Measurements from ENCODE around the gene PSAPL1. TPM values are rescaled to one million over a fixed set of nuclear protein-coding genes. Genes with fewer than 3 reads are reported as not detected.

The PSAPL1 gene
- total RNA-seq, 1 experiment from 2014 or later, result 0.05 TPM

DNA sequence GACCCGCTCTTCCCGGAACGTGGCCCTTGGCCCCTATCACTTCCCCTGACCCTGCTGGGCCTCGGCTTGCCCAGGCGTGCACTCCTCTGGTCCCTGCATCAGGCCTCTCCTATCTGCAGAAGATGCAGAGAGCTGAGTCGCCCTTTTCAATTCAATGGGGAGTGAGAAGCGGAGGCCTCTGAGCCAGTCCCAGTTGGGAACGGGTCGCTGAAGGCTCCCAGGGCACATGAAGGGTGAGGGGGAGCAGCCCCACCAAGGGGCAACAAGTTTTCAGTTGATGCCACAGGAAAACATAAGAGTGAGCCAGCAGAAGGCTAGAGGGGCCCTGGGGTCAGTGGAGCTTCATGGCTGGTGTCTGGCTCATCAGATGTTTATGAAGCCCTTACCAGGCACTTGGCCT lies 17.1 kb downstream of the PSAPL1 start:
- no TSS peak for BruUV-seq (replicated peaks)
- H3K4me2 ChIP-seq (ENCODE audit: low read length), result no peak overlapping the region
- intact Hi-C loops (cut with micrococcal nuclease), result no loop called here
- H3K4me1 ChIP-seq (ENCODE audit: control insufficient read depth in 1 of 2, insufficient read depth in 2 of 2, low read length in 2 of 2), result no peaks in the 10 kb centered on the region
- no peak overlapping the region for H3K9ac ChIP-seq (ENCODE audit: low read length)
- H3K4me3 ChIP-seq (replicated peaks in 1 of 2; ENCODE audit: low read depth in 1 of 2, low read length in 2 of 2), result no peak overlapping the region
- no peak for TF ChIP-seq SP1 (IDR thresholded peaks at IDR 0.05; ENCODE audit: low read depth)
- no peak for TF ChIP-seq EZH2phosphoT487 (IDR thresholded peaks at IDR 0.05; ENCODE audit: borderline replicate concordance)
- TF ChIP-seq ZFX (IDR thresholded peaks at IDR 0.05), result no peak
- TF ChIP-seq EZH2 (IDR thresholded peaks at IDR 0.05), result no peak
- no peak for TF ChIP-seq SIN3A (IDR thresholded peaks at IDR 0.05; ENCODE audit: low read depth)
- TF ChIP-seq CBX3 (IDR thresholded peaks at IDR 0.05; ENCODE audit: low read depth), result no peak
- ChIA-PET CTCF (no interaction called here), RAD21 (ENCODE audit: low non-redundant PET in 1 of 2, low total read pairs in 2 of 2, uncharacterized antibody in 2 of 2, unreplicated experiment in 2 of 2) (no interaction called here), POLR2A (no interaction called here)
- H2AFZ ChIP-seq (ENCODE audit: low read depth, low read length, poor library complexity, severe bottlenecking), result no peak overlapping the region
- no peaks in the 10 kb centered on the region; a peak in 1 of 4 replicates for H3K9me3 ChIP-seq (ENCODE audit: control insufficient read depth in 1 of 2, insufficient read depth in 1 of 2, low read depth in 1 of 2, low read length in 2 of 2)
- DNase-seq (ENCODE audit: low read depth, low spot score), result no peak
- no peaks in the 10 kb centered on the region for H3K9me2 ChIP-seq (ENCODE audit: insufficient read depth)
- H3K79me2 ChIP-seq (ENCODE audit: insufficient read depth, low read length), result no peaks in the 10 kb centered on the region
- H3K27ac ChIP-seq (ENCODE audit: low read depth, low read length), result no peak overlapping the region
- no peaks in the 10 kb centered on the region for H3K27me3 ChIP-seq (ENCODE audit: insufficient read depth, low read length)
- no peaks in the 10 kb centered on the region for H4K20me1 ChIP-seq (ENCODE audit: insufficient read depth)
- no peak for ATAC-seq
- H3K36me3 ChIP-seq (ENCODE audit: control insufficient read depth in 1 of 2, insufficient read depth in 2 of 2, low read length in 2 of 2), result no peaks in the 10 kb centered on the region

DNA sequence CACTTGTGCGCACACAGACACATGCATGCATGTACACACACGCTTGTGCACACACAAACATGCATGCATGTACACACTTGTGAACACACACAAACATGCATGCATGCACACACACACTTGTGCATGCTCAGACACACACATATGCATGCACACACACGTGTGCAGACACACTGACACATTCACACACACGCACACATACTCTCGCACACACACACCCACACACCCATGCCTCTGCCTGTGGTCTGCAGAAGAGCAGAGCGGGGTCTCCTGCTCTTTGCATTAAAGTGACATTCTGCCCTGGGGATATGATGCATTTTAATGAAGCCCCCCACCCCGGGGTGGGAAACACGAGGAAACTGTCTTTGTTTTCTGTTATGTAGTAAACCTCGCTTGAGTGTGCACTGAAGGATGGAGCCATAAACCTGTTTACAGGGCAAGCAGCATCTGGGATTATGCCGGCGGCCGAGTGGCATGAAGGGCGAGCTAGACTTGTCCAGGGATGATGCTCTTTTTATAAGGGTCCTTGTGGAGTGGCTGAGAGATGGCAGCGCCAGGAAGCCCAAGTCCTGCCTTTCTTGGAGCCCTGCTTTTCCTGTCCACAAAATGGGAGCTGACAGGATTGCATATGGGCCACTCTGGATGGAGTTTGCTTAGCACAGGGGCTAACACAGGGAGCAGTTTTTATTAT lies 17.8 kb downstream of the PSAPL1 start:
- ATAC-seq (no peak), DNase-seq (ENCODE audit: low read depth, low spot score) (no peak)
- H3K27me3 ChIP-seq (ENCODE audit: insufficient read depth, low read length), result no peaks in the 10 kb centered on the region
- no peaks in the 10 kb centered on the region for H4K20me1 ChIP-seq (ENCODE audit: insufficient read depth)
- H3K9me2 ChIP-seq (ENCODE audit: insufficient read depth), result no peaks in the 10 kb centered on the region
- no peak overlapping the region for H3K4me3 ChIP-seq (replicated peaks in 1 of 2; ENCODE audit: low read depth in 1 of 2, low read length in 2 of 2)
- no peak overlapping the region for H3K9ac ChIP-seq (ENCODE audit: low read length)
- H3K36me3 ChIP-seq (ENCODE audit: control insufficient read depth in 1 of 2, insufficient read depth in 2 of 2, low read length in 2 of 2), result no peaks in the 10 kb centered on the region
- no peaks in the 10 kb centered on the region for H3K4me1 ChIP-seq (ENCODE audit: control insufficient read depth in 1 of 2, insufficient read depth in 2 of 2, low read length in 2 of 2)
- H2AFZ ChIP-seq (ENCODE audit: low read depth, low read length, poor library complexity, severe bottlenecking), result no peak overlapping the region
- intact Hi-C loops (cut with micrococcal nuclease), result no loop called here
- ChIA-PET RAD21 (ENCODE audit: low non-redundant PET in 1 of 2, low total read pairs in 2 of 2, uncharacterized antibody in 2 of 2, unreplicated experiment in 2 of 2) (no interaction called here), POLR2A (no interaction called here), CTCF (no interaction called here)
- H3K27ac ChIP-seq (ENCODE audit: low read depth, low read length), result no peak overlapping the region
- H3K9me3 ChIP-seq (ENCODE audit: control insufficient read depth in 1 of 2, insufficient read depth in 1 of 2, low read depth in 1 of 2, low read length in 2 of 2), result no peaks in the 10 kb centered on the region; a peak in 1 of 4 replicates
- BruUV-seq (replicated peaks), result no TSS peak
- no peaks in the 10 kb centered on the region for H3K79me2 ChIP-seq (ENCODE audit: insufficient read depth, low read length)
- H3K4me2 ChIP-seq (ENCODE audit: low read length), result no peak overlapping the region
- TF ChIP-seq FOSL1 (IDR thresholded peaks at IDR 0.05; ENCODE audit: low read depth), result no peak
- TF ChIP-seq ELF1 (IDR thresholded peaks at IDR 0.05; ENCODE audit: borderline replicate concordance, low read depth), result no peak
- TF ChIP-seq SRF (IDR thresholded peaks at IDR 0.05; ENCODE audit: low read depth), result no peak
- TF ChIP-seq POLR2A (IDR thresholded peaks at IDR 0.05; ENCODE audit: borderline replicate concordance, extremely low read depth, insufficient read depth, insufficient read length), result no peak
- no peak for TF ChIP-seq ZNF274 (IDR thresholded peaks at IDR 0.05; ENCODE audit: low read depth, low read length)
- TF ChIP-seq, protein P1, sequence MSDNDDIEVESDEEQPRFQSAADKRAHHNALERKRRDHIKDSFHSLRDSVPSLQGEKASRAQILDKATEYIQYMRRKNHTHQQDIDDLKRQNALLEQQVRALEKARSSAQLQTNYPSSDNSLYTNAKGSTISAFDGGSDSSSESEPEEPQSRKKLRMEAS (IDR thresholded peaks at IDR 0.05), result no peak
- TF ChIP-seq RAD21 (IDR thresholded peaks at IDR 0.05; ENCODE audit: low read depth), result no peak
- TF ChIP-seq ZFX (IDR thresholded peaks at IDR 0.05), result no peak
- TF ChIP-seq, protein P2, sequence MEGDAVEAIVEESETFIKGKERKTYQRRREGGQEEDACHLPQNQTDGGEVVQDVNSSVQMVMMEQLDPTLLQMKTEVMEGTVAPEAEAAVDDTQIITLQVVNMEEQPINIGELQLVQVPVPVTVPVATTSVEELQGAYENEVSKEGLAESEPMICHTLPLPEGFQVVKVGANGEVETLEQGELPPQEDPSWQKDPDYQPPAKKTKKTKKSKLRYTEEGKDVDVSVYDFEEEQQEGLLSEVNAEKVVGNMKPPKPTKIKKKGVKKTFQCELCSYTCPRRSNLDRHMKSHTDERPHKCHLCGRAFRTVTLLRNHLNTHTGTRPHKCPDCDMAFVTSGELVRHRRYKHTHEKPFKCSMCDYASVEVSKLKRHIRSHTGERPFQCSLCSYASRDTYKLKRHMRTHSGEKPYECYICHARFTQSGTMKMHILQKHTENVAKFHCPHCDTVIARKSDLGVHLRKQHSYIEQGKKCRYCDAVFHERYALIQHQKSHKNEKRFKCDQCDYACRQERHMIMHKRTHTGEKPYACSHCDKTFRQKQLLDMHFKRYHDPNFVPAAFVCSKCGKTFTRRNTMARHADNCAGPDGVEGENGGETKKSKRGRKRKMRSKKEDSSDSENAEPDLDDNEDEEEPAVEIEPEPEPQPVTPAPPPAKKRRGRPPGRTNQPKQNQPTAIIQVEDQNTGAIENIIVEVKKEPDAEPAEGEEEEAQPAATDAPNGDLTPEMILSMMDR (IDR thresholded peaks at IDR 0.05 in 2 of 3, conservative IDR thresholded peaks at IDR 0.05 in 1 of 3; ENCODE audit: borderline replicate concordance in 1 of 3, insufficient read depth in 1 of 3, low read depth in 2 of 3, low read length in 2 of 3), result no peak
- TF ChIP-seq, protein P3, sequence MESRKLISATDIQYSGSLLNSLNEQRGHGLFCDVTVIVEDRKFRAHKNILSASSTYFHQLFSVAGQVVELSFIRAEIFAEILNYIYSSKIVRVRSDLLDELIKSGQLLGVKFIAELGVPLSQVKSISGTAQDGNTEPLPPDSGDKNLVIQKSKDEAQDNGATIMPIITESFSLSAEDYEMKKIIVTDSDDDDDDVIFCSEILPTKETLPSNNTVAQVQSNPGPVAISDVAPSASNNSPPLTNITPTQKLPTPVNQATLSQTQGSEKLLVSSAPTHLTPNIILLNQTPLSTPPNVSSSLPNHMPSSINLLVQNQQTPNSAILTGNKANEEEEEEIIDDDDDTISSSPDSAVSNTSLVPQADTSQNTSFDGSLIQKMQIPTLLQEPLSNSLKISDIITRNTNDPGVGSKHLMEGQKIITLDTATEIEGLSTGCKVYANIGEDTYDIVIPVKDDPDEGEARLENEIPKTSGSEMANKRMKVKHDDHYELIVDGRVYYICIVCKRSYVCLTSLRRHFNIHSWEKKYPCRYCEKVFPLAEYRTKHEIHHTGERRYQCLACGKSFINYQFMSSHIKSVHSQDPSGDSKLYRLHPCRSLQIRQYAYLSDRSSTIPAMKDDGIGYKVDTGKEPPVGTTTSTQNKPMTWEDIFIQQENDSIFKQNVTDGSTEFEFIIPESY (IDR thresholded peaks at IDR 0.05; ENCODE audit: extremely low read depth, insufficient replicate concordance, low read length), result no peak
- TF ChIP-seq EZH2 (IDR thresholded peaks at IDR 0.05), result no peak
- no peak for TF ChIP-seq CEBPB (IDR thresholded peaks at IDR 0.05; ENCODE audit: low read depth)
- TF ChIP-seq POLR2AphosphoS5 (IDR thresholded peaks at IDR 0.05; ENCODE audit: low read depth, low read length), result no peak
- TF ChIP-seq EZH2phosphoT487 (IDR thresholded peaks at IDR 0.05; ENCODE audit: borderline replicate concordance), result no peak
- TF ChIP-seq, protein P4, sequence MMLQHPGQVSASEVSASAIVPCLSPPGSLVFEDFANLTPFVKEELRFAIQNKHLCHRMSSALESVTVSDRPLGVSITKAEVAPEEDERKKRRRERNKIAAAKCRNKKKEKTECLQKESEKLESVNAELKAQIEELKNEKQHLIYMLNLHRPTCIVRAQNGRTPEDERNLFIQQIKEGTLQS (IDR thresholded peaks at IDR 0.05), result no peak
